Caco-2 (cell line): Measurements from ENCODE around the gene TASOR. TPM values are rescaled to one million over a fixed set of nuclear protein-coding genes. Genes with fewer than 3 reads are reported as not detected.

Experiments used
- BruUV-seq: library from RNA; stranded (reverse); fragments of 400-500 nt; replicated peaks from 2 replicates; lab custom pipeline; 2021; lab: Mats Ljungman, UMichigan
- CTCF ChIA-PET: fragments of 300-600 bp; sonication (Branson Sonifier 250); formaldehyde crosslinking; loops from one replicate; lab custom pipeline; 2022; ENCODE audit warnings: antibody characterized with exemption; lab: Charles Lee
- POLR2A ChIA-PET: fragments of 300-600 bp; sonication (Branson Sonifier 250); formaldehyde crosslinking; loops from one replicate; lab custom pipeline; 2022; ENCODE audit warnings: antibody characterized with exemption; lab: Charles Lee
- DNase-seq, 2 experiments: peaks; one replicate each; pipeline versions ENCODE4 v3.0.0 to v3.0.0-alpha.2; 2020 to 2022
- H3K27me3 ChIP-seq: replicated peaks from 2 replicates; pipeline ENCODE4 v1.6.0; 2011; ENCODE audit warnings: low read length; ENCODE audit not compliant: control insufficient read depth, insufficient read depth
- H3K36me3 ChIP-seq: 2 replicates; pipeline ENCODE4 v1.5.1; 2011; ENCODE audit warnings: low read length; ENCODE audit not compliant: control insufficient read depth, insufficient read depth
- H3K4me1 ChIP-seq: fragments of 250-450 bp; sonication (Bioruptor Pico); 2 replicates; pipeline ENCODE4 v1.5.1; 2020; ENCODE audit warnings: mild to moderate bottlenecking
- H3K4me3 ChIP-seq: 2 replicates; pipeline ENCODE4 v1.5.1; 2011; ENCODE audit warnings: low read depth, mild to moderate bottlenecking, control low read depth, low read length
- H3K9me3 ChIP-seq: fragments of 250-450 bp; sonication (Bioruptor Pico); 2 replicates; pipeline ENCODE4 v1.5.1; 2020; ENCODE audit warnings: mild to moderate bottlenecking, moderate library complexity
- H3K27ac Mint-ChIP-seq: one replicate; pipeline ENCODE4 v1.8.0; 2022; ENCODE audit warnings: mixed read lengths; ENCODE audit not compliant: unreplicated experiment
- H3K27me3 Mint-ChIP-seq: one replicate; pipeline ENCODE4 v1.8.0; 2022; ENCODE audit warnings: mixed read lengths; ENCODE audit not compliant: insufficient read depth, unreplicated experiment
- H3K36me3 Mint-ChIP-seq: one replicate; pipeline ENCODE4 v1.8.0; 2022; ENCODE audit warnings: mild to moderate bottlenecking, mixed read lengths; ENCODE audit not compliant: insufficient read depth, unreplicated experiment
- H3K4me1 Mint-ChIP-seq: one replicate; pipeline ENCODE4 v1.8.0; 2022; ENCODE audit warnings: low read depth, mixed read lengths; ENCODE audit not compliant: unreplicated experiment
- H3K4me3 Mint-ChIP-seq: one replicate; pipeline ENCODE4 v1.8.0; 2022; ENCODE audit warnings: mild to moderate bottlenecking, moderate library complexity, mixed read lengths; ENCODE audit not compliant: unreplicated experiment
- H3K9me3 Mint-ChIP-seq: one replicate; pipeline ENCODE4 v1.8.0; 2022; ENCODE audit warnings: mixed read lengths; ENCODE audit not compliant: unreplicated experiment
- CTCF ChIP-seq, 2 experiments: fragments of 200-600 bp in 1 of 2; IDR thresholded peaks; 1 replicate in 1 of 2; 2 replicates in 1 of 2; pipeline versions ENCODE4 v1.5.1 to v1.8.0; 2011 to 2022; ENCODE audit warnings: antibody characterized with exemption in 1 of 2, control low read depth in 1 of 2, inconsistent platforms in 1 of 2, low read depth in 1 of 2, low read length in 1 of 2, mild to moderate bottlenecking in 1 of 2, moderate library complexity in 1 of 2; ENCODE audit not compliant: insufficient read depth in 1 of 2, severe bottlenecking in 1 of 2, unreplicated experiment in 1 of 2
- intact Hi-C: fragments of 100-400 bp; cut with micrococcal nuclease; formaldehyde crosslinking; loops from one replicate; pipeline ENCODE4 v1.10.0; 2022; ENCODE audit not compliant: unreplicated experiment
- total RNA-seq: library from RNA; stranded (reverse); gene quantifications from 2 replicates; pipeline ENCODE4 v1.2.3, GENCODE V29; 2022

TASOR gene
- total RNA-seq, 1 experiment from 2014 or later, result 54.7 TPM

- peak in 1 of 2 experiments; percentile 56 for DNase-seq
- TF ChIP-seq CTCF (IDR thresholded peaks at IDR 0.05; ENCODE audit: insufficient read depth in 1 of 2, low read depth in 1 of 2, low read length in 1 of 2, severe bottlenecking in 1 of 2, unreplicated experiment in 1 of 2), result peak; percentile 68 to 76
- POLR2A ChIA-PET, result interaction anchor here (0.7 kb wide), 2 partner anchors 147 to 287 kb away, joined by 3 read pairs; no protein-coding TSS in a partner anchor
- intact Hi-C loops, result loop anchor here (1.0 kb wide), 2 partner anchors 97 to 287 kb away; no protein-coding TSS in a partner anchor
- H3K4me3 ChIP-seq, result no peak overlapping the region
- peaks cover 8% of the 10 kb centered on the region for H3K9me3 ChIP-seq
- H3K4me1 ChIP-seq, result peaks cover 4% of the 10 kb centered on the region; the same call in 1 of the 2 replicates
- Mint-ChIP-seq H3K27ac (no peak overlapping the region), H3K4me1 (peaks cover 12% of the 10 kb centered on the region), H3K27me3 (no peaks in the 10 kb centered on the region), H3K36me3 (no peaks in the 10 kb centered on the region), H3K4me3 (no peak overlapping the region), H3K9me3 (no peaks in the 10 kb centered on the region)
- BruUV-seq, result no TSS peak
- no peaks in the 10 kb centered on the region for H3K27me3 ChIP-seq
- no peaks in the 10 kb centered on the region for H3K36me3 ChIP-seq
- CTCF ChIA-PET, result interaction anchor here (0.6 to 2.0 kb wide), 13 partner anchors 19 to 391 kb away, joined by 3 to 36 read pairs (median 5); partner anchors contain the start of genes ARHGEF3 and SPATA12
Measured at GRCh38 chr3:56702490-56703315, 19.6 kb upstream of the TASOR start.

GRCh38 chr3:56700151-56700550 lies 17.1 kb upstream of the TASOR start:
- H3K36me3 Mint-ChIP-seq, result no peaks in the 10 kb centered on the region
- H3K4me3 Mint-ChIP-seq, result no peak overlapping the region
- Histone ChIP-seq H3K4me1 (peaks cover 4% of the 10 kb centered on the region; the same call in 1 of the 2 replicates), H3K4me3 (no peak overlapping the region), H3K9me3 (no peaks in the 10 kb centered on the region), H3K36me3 (no peaks in the 10 kb centered on the region), H3K27me3 (no peaks in the 10 kb centered on the region)
- no peaks in the 10 kb centered on the region for H3K27me3 Mint-ChIP-seq
- TF ChIP-seq CTCF (IDR thresholded peaks at IDR 0.05; ENCODE audit: insufficient read depth in 1 of 2, low read depth in 1 of 2, low read length in 1 of 2, severe bottlenecking in 1 of 2, unreplicated experiment in 1 of 2), result no peak
- intact Hi-C loops, result no loop called here
- DNase-seq, result no peak
- no peaks in the 10 kb centered on the region for H3K9me3 Mint-ChIP-seq
- POLR2A ChIA-PET, result no interaction called here
- CTCF ChIA-PET, result interaction anchor here (1.0 to 1.8 kb wide), 2 partner anchors 289 to 290 kb away, joined by 3 to 4 read pairs; no protein-coding TSS in a partner anchor
- H3K4me1 Mint-ChIP-seq, result peaks cover 12% of the 10 kb centered on the region
- BruUV-seq, result no TSS peak
- H3K27ac Mint-ChIP-seq, result no peak overlapping the region

- H3K27me3 Mint-ChIP-seq, result no peaks in the 10 kb centered on the region
- no peaks in the 10 kb centered on the region for H3K36me3 Mint-ChIP-seq
- CTCF ChIA-PET, result no interaction called here
- no TSS peak for BruUV-seq
- TF ChIP-seq CTCF (IDR thresholded peaks at IDR 0.05; ENCODE audit: insufficient read depth in 1 of 2, low read depth in 1 of 2, low read length in 1 of 2, severe bottlenecking in 1 of 2, unreplicated experiment in 1 of 2), result no peak
- H3K4me3 ChIP-seq, result no peak overlapping the region
- no peak overlapping the region for H3K27ac Mint-ChIP-seq
- H3K4me3 Mint-ChIP-seq, result no peak overlapping the region
- DNase-seq, result no peak
- H3K9me3 ChIP-seq, result no peaks in the 10 kb centered on the region
- peaks cover 9% of the 10 kb centered on the region; the same call in 1 of the 2 replicates for H3K4me1 ChIP-seq
- H3K9me3 Mint-ChIP-seq, result no peaks in the 10 kb centered on the region
- no peaks in the 10 kb centered on the region for H3K36me3 ChIP-seq
- POLR2A ChIA-PET, result no interaction called here
- intact Hi-C loops, result no loop called here
- peaks cover 3% of the 10 kb centered on the region for H3K4me1 Mint-ChIP-seq
- no peaks in the 10 kb centered on the region for H3K27me3 ChIP-seq
Measured at GRCh38 chr3:56694867-56695683, 12.0 kb upstream of the TASOR start.
